Effector CD8-positive, alpha-beta T cell (primary cell): ENCODE measurements around the gene MED25.
A peak's percentile ranks its signal among the peaks of the same experiment; 100 is the strongest.

Source experiments
- DNase-seq: peaks from one replicate; lab custom pipeline; 2025; lab: John Stamatoyannopoulos, UW

The MED25 gene

GRCh38 chr19:49858088-49858985 is 40.2 kb downstream of the MED25 start:
- DNase-seq, result no peak

DNA sequence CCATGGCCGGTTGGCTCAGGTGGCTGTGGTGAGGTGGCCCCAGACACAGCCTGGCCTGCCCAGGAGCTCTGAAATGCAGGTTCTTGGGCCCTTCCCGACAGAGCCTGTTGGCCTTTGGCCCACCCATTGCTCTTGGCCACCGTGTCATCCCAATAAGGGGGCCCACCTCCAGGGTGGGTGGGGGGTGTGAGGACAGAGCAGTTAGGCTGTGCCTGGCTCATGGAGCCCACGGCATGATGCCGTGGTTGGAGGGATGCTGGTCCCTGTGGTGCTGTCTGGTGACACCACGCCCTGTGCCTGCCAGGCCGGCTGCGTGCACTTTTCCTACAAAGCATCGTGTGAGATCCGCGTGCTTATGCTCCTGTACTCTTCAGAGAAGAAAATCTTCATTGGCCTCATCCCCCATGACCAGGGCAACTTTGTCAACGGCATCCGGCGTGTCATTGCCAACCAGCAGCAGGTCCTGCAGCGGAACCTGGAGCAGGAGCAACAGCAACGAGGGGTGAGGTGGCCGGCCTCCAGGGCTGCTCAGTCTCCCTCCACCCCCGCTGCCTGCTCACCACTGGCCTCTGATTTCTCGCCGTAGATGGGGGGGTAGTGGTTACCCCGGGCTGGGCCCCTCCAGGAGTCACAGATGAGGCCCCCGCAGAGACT is 41.7 kb downstream of the MED25 start:
- no peak for DNase-seq

- no peak for DNase-seq
These were observed 42.4 kb downstream of the MED25 start for GRCh38 chr19:49860336-49861102.

- DNase-seq, result no peak
These were observed 43.0 kb downstream of the MED25 start for GRCh38 chr19:49861107-49861506.

DNA sequence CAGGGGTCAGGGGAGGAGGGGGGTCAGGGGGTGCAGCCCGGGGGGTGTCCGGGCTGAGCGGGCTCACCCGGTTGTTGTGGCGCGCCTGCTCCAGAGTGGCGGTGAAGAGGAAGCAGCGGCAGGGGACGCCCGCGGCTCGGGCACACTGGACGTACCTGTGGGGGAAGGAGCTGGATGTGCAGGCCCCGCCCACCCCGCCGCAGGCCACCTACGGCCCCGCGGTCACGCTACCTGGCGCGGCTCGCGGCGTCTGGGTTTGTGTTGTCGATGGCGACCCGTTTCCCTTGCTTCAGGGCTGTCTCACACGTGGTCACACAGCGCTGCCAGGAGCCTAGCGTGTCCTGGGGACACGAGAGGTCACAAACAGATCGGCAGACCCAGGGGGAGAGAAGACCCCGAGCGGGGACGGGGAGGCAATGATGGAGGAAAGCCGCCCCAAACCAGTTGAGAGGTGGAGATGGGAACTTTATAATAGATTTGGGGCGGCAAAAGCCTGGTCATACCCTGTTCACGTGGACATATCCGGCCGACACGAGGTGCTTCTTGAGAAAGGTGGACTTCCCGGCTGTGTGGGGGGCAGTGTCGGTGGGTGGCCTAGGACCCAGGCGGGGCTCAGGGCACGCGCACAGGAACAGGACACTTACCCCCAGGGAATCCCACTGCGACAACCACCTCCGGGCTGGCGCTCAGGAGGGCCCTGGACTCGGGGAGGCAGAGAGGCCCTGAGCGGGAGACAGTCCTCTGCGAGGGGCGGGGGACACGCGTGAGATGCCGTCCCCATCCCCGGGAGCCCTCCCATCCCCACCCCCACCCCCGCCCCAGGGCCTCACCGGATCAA is 43.7 kb downstream of the MED25 start:
- no peak for DNase-seq

DNA sequence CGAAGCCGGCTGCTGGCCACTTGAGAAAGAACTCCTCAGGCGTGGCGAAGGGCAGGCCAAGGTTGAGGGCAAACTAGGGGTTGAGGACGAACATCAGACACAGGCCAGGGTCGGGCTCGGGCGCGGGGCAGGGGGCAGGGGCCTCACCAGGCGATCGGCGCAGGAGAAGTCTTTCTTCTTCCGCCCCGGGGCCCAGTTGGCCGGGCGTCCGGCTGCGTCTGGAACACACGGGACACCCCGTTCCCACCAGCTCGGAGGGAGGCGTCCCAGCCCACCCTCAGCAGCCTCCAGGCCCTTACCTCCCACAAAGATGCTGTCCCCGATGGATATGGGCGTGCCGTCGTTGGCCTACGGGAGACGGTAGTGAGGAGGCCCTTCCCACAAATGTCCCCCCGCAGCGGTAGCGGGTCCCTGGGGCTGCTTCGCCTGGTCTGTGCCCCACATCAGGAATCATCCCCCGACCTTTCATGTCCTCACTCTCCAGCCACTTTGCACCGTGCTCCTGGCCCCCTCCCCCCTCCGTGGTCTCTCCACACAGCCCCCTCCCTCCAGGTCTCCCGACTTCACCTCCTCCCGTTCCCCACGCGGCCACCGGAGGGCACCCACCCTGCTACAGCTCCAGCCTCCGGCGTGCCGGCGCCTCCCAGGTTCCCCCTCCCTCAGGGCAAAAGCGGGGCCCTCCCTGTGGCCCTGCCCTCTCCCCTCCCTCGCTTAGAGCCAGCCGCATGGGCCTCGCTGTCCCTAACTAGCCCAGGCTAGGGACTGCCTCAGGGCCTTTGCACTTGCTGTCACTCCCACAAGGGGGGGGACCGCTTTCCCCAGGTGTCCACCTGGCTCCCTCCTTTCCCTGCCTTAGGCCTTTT is 44.5 kb downstream of the MED25 start:
- DNase-seq, result no peak

DNA sequence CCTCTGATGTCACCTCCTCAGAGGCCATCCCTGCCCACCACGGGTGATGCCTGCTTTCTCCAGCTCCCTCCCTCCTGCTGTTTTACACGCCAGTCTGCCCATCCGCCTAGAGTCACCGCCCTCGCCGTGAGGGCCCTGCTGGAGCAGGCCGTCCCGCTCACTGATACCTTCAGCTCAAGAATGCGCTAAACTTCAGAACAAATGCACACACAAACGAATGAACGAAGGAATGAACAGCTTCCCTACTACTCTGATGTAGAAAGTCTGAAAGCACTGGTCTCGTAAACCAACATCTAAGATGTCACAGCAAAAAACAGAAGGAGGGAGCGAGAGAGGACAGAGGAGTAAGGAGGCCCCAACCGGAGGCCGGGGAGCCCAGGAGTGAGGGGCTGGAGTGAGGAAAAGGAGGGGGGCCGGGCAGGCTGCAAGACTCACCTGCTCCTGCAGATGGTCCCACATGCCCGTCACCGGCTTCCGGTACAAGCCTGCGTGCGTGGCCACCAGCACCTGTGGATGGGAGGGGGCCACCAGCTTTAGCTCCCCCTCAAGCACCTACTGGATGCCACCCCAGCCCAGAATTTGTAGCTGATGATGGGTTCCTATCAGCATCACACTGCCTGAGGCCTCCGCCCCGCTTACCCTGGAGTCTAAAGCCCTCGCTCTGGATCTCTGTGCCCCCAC is 45.3 kb downstream of the MED25 start:
- DNase-seq, result no peak

- no peak for DNase-seq
These were observed 45.8 kb downstream of the MED25 start for GRCh38 chr19:49863935-49864320.

GRCh38 chr19:49864890-49865289 is 46.8 kb downstream of the MED25 start:
- DNase-seq, result no peak

DNA sequence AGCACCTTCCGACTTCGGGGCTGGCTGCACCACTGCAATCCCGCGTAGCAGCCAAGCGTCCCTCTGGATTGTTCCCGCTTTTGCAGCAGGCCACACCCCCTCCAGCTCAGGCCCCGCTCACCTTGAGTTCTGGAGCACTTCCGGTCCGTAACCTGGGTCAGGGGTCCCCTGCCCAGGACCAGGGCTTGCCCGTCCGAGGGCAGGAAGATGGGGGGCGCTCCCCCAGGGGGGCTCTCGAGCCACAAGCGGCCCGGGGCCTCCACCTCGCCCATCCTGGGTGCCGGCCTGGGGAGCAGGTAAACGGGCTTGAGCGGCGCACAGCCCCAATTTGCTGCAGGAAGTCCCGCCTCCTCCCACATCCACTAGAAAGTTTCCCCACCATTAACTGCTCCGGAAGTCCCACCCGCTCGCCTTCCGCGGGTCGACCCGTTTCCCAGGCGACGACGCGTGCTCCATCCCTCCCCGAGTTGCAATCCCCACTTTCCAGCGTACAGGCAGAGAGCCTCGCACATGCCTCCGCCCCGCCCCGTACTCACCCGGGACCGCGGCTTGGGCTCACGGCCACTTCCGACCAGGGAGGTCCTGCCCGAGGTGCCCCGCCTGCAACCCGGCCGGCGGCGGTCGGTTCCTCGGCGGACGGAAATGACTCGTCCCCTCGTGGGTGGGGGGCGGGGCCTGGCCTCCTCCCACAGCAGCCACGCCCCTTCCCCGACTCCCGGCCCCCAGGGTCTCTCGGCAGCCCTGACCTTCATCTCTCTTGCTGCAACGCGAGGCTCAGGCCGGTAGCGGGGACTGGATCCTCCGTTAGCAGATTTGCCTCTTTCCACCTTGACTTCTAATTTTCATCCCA is 49.1 kb downstream of the MED25 start, which contains the start of gene PNKP:
PNKP (minus strand) TSS at position 644 of the 850 bp plus-strand sequence; CDS start at position 272, 372 bp downstream.
- peak; percentile 76 for DNase-seq

DNA sequence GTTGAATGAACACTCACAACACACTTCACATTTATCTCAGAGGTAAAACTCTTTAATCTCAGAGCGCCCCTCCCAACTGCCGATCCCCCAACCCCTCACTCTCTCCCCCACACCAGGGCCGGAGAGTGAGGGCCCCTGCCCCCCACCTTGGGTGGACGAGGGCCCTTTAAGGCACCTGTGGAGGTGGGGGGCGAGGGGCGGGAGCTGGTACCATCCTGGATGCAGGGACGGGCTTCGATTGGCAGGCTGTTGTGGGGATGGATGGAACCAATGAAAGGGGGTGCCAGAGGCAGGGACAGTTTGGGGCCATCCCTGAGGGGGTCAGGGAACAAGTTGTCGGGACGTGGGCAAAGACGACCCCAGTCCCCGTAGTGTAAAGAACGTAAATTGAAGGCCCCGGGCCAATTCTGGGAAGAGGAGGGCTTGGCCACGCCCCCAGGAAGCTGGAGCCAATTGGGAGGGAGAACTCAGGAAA is 51.0 kb downstream of the MED25 start:
- DNase-seq, result no peak

- peak; percentile 87 for DNase-seq
These were observed 51.6 kb downstream of the MED25 start for GRCh38 chr19:49869484-49870308.

GRCh38 chr19:49870309-49870901 is 52.3 kb downstream of the MED25 start:
- no peak for DNase-seq

DNA sequence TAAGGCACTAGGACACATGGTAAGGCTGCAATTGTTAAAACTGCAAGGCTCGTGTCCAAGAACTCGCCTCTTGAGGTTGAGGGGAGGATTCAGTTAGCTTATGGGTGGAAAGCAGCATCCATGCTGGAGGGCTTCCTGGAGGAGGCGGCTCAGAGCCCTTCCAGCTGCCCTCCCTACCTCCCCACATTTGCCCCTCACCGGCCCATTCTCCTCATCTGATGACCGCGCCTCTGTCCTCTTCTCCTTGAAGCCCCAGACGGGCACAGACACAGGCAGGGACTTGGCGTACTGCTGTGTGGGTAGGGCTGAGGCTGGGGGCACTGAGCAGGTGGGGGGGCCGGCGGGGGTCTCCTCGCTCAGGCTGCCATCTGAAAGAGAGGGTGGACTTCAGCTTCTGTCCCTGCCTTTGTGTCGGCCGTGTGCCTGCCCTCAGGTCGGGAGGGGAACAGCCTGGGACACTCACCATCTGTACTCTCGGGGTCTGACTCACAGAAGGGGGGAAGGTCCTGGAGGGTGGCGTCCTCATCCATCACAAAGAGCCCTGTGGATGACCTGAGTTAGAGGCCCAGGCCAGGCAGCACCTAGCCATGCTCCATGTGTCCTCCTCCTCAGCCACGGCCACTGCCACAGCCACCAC is 53.4 kb downstream of the MED25 start:
- no peak for DNase-seq

- no peak for DNase-seq
These were observed 54.4 kb downstream of the MED25 start for GRCh38 chr19:49872245-49873128.

- no peak for DNase-seq
These were observed 55.0 kb downstream of the MED25 start for GRCh38 chr19:49873129-49873521.
